Esophagus muscularis mucosa (tissue), 4 donors: ENCODE results near the gene CYSTM1. TPM values are rescaled to one million over a fixed set of nuclear protein-coding genes. Genes with fewer than 3 reads are reported as not detected.

ENCODE experiments used
- DNase-seq: peaks from one replicate; pipeline ENCODE4 v3.0.0-alpha.2; 2017; ENCODE audit errors: extremely low spot score
- H3K27ac ChIP-seq, 4 donors: fragments of 200-600 bp; sonication (generic); replicated peaks in 1 of 4; 1 replicate in 3 of 4; 2 replicates in 1 of 4; pipeline ENCODE4 v1.5.1; 2016 to 2019; ENCODE audit warnings: mild to moderate bottlenecking in 1 of 4
- H3K27me3 ChIP-seq, 4 donors: fragments of 200-600 bp; sonication (generic); one replicate each; pipeline versions ENCODE4 v1.5.1 to v1.6.0; 2016 to 2019
- H3K36me3 ChIP-seq, 4 donors: fragments of 200-600 bp; sonication (generic); one replicate each; pipeline ENCODE4 v1.5.1; 2016 to 2019
- H3K4me1 ChIP-seq, 4 donors: fragments of 200-600 bp; sonication (generic); one replicate each; pipeline ENCODE4 v1.5.1; 2016 to 2019
- H3K4me3 ChIP-seq, 4 donors: fragments of 200-600 bp; sonication (generic); 1 replicate in 2 of 4; 2 replicates in 2 of 4; pipeline ENCODE4 v1.5.1; 2016 to 2019; ENCODE audit warnings: mild to moderate bottlenecking in 4 of 4, moderate library complexity in 1 of 4
- H3K9me3 ChIP-seq, 4 donors: fragments of 200-600 bp; sonication (generic); 1 replicate in 3 of 4; 2 replicates in 1 of 4; pipeline ENCODE4 v1.5.1; 2016 to 2019
- CTCF ChIP-seq, 3 experiments: fragments of 200-600 bp in 2 of 3; fragments of 450-650 bp in 1 of 3; sonication (generic) in 2 of 3; IDR thresholded peaks; one replicate each; pipeline ENCODE4 v1.5.1; 2017 to 2019; ENCODE audit warnings: antibody characterized with exemption in 3 of 3, mild to moderate bottlenecking in 2 of 3, moderate library complexity in 1 of 3
- EP300 ChIP-seq: sonication (generic); formaldehyde crosslinking; IDR thresholded peaks from one replicate; pipeline ENCODE4 v1.6.1; 2017; ENCODE audit warnings: antibody characterized with exemption
- POLR2A ChIP-seq: fragments of 450-650 bp; IDR thresholded peaks from one replicate; pipeline ENCODE4 v1.6.1; 2017; ENCODE audit warnings: antibody characterized with exemption, moderate library complexity, mild to moderate bottlenecking, low read depth
- POLR2AphosphoS5 ChIP-seq, 2 donors: sonication (generic); formaldehyde crosslinking; IDR thresholded peaks; one replicate each; pipeline ENCODE4 v1.6.1; 2017; ENCODE audit warnings: antibody characterized with exemption in 2 of 2
- WGBS: methylation state at CpG from one replicate; pipeline ENCODE4 v1.1.5; 2018; 5-methylcytosine and 5-hydroxymethylcytosine counted together
- intact Hi-C: fragments of 100-400 bp; cut with DNase I; formaldehyde crosslinking; loops from one replicate; pipeline ENCODE4 v1.15.1; 2023
- total RNA-seq, 4 donors: library from RNA; depleted of rRNA; stranded (reverse); fragments of >200 nt; gene quantifications; one replicate each; pipeline versions ENCODE4 v1.1.0 to v1.2.1, GENCODE V29; 2016

The CYSTM1 gene, protein sequence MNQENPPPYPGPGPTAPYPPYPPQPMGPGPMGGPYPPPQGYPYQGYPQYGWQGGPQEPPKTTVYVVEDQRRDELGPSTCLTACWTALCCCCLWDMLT
- 10 to 100 TPM; 54.0 to 81.0 (median 67.8) TPM for total RNA-seq

DNA sequence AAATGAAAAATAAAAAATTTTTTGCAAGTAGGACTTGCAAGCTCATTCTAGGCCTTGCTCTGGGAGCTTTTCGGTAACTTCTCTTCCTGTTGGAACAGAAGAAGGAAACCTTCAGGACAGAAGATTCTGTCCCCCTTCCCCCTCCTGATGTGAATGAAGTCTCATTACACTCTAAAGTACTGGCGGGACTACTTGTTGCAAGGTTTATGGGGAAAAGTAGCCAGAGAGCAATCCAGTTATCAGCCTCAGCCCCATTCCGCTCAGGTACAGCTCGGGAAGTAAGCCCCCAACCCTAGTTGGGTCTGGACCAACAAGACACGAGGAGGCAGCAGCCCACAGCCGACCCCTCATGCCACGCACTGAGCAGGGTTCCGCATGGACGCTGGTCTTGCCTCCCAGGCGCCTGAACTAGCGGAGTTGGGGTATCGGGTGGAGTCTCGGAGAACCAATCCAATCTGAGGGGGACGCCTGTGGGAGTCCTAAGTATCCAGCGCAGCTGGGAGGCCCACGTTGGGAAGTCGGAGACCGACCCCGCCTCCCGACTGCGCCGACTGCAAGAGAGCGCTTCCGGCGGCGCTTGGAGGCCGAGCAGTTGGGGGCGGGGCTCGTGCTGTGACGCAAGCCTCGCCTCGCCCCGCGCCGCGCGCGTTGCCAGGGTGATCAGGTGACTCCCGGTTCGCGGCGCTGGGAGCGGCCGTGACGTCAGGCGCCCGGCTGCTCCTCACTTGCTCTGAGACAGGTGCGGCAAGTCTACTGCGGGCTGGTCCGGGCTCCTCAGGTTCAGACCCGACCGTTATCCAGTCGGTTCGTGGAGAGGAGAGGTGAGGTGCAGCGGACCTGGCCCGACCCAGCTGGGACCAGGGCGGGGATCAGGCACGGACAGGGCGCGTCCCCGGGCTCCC is at the start of gene CYSTM1:
Gene CYSTM1, plus strand, starts transcription at position 724 of the 902 bp plus-strand sequence. CDS start 19,278 bp downstream, outside the sequence.
- Histone ChIP-seq H3K27ac (peak within 1 kb of the TSS; percentile 93 to 99 (median 98)), H3K4me1 (peaks cover 28 to 45% (median 44%) of the 10 kb centered on the region in 4 donors), H3K9me3 (no peaks in the 10 kb centered on the region), H3K4me3 (peak within 1 kb of the TSS; percentile 74 to 98 (median 90)), H3K27me3 (no peaks in the 10 kb centered on the region), H3K36me3 (peaks cover 0 to 5% (median 0%) of the 10 kb centered on the region in 4 donors)
- DNase-seq, result peak; percentile 98
- WGBS, result 5% methylated on average over 32 of the region's 61 CpGs
- TF ChIP-seq POLR2AphosphoS5 (IDR thresholded peaks at IDR 0.05) (peak; percentile 98 to 99), POLR2A (peak; percentile 84), CTCF (IDR thresholded peaks at IDR 0.05) (peak in 1 of 3 experiments; percentile 26), EP300 (no peak)
- intact Hi-C loops, result loop anchor here (10.0 kb wide), 1 partner anchor 180 kb away; no protein-coding TSS in a partner anchor

GRCh38 chr5:140125637-140126036 is 49.4 kb upstream of the CYSTM1 start, which contains the start of gene IGIP:
IGIP (plus strand) TSS chr5:140125937; CDS start chr5:140128477, 2,540 bp downstream.
- peaks cover 8 to 32% (median 24%) of the 10 kb centered on the region in 4 donors for H3K4me1 ChIP-seq
- WGBS, result 96% methylated on average over 4 of the region's 4 CpGs
- DNase-seq, result no peak
- TF ChIP-seq POLR2AphosphoS5 (IDR thresholded peaks at IDR 0.05) (no peak), POLR2A (no peak), EP300 (no peak), CTCF (IDR thresholded peaks at IDR 0.05) (no peak)
- intact Hi-C loops, result no loop called here
- no peak within 1 kb of the TSS for H3K4me3 ChIP-seq
- H3K27me3 ChIP-seq, result no peaks in the 10 kb centered on the region
- H3K36me3 ChIP-seq, result no peaks in the 10 kb centered on the region
- H3K9me3 ChIP-seq, result no peaks in the 10 kb centered on the region
- H3K27ac ChIP-seq, result no peak within 1 kb of the TSS

DNA sequence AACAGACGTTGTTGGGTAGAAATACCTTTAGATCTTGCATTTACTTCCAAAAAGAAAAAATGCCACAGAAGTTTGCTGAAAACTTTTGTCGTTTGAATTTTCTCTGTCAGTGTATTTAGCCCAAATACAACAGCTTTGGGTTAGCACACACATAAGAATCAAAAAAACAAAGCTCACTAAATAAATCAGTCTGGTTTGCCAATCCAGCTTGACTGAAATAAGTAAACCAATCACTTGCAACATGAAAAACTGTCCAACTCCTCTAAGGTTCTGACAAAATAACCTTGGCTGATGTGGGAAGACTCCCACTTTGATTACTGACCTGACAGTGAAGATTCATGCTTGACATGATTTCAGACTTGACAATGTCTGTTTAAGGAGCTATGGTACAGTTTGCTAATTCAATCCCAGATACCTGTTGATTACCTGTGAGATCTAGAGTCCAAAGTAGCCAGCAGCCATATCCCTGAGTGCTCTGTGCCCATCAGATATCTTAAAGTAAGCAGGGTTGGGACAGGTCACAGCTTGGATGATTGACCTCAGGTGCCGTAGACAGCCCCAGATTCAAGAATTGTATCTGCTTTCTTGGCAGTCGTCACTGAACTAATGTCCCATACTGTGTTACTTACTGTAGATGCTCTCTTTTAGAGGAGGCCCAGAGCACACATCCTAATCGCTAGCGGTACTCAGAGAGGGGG is 48.5 kb upstream of the CYSTM1 start:
- no peak for TF ChIP-seq POLR2AphosphoS5 (IDR thresholded peaks at IDR 0.05)
- no peak for TF ChIP-seq POLR2A
- H3K9me3 ChIP-seq, result no peaks in the 10 kb centered on the region

DNA sequence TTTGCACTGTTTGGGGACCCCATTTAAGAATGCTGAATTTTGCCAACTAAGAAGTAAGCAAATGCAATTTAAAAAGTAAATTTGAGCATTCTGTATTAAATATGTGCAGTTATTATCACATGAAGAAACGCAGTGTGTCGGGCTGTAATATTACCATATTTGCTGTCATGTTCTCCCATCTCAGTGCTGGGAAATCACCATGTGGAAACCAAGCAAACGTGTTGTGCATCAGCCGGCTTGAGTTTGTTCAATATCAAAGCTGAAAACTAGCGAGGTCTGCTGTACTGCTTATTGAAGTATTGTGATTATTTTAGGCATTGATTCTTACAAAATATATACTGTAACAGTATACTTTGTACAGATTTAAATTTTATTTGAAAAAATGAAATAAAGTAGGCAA is 46.6 kb upstream of the CYSTM1 start:
- Histone ChIP-seq H3K36me3 (no peaks in the 10 kb centered on the region), H3K27ac (no peak overlapping the region), H3K9me3 (no peaks in the 10 kb centered on the region), H3K4me1 (peaks cover 23 to 41% (median 36%) of the 10 kb centered on the region in 4 donors), H3K4me3 (no peak overlapping the region), H3K27me3 (no peaks in the 10 kb centered on the region)
- intact Hi-C loops, result no loop called here
- 88% methylated on average over 5 of the region's 5 CpGs for WGBS
- no peak for TF ChIP-seq POLR2A
- no peak for TF ChIP-seq CTCF (IDR thresholded peaks at IDR 0.05)
- TF ChIP-seq POLR2AphosphoS5 (IDR thresholded peaks at IDR 0.05), result no peak
- TF ChIP-seq EP300, result no peak
- DNase-seq, result no peak

More for the DNA sequence above, 48.5 kb upstream of the CYSTM1 start:
- H3K4me1 ChIP-seq, result peaks cover 8 to 28% (median 25%) of the 10 kb centered on the region in 4 donors
- 89% methylated on average over 6 of the region's 6 CpGs for WGBS
- no peak overlapping the region for H3K4me3 ChIP-seq
- H3K36me3 ChIP-seq, result no peaks in the 10 kb centered on the region
- no peak for DNase-seq
- intact Hi-C loops, result no loop called here
- H3K27me3 ChIP-seq, result no peaks in the 10 kb centered on the region
- no peak overlapping the region for H3K27ac ChIP-seq
